ENCODE data around the gene TMEM178B.
"Not testable (repeated sequence)": the region's sequence is repeated elsewhere in the genome, so short reads cannot be mapped to it uniquely, and the experiment has no call there.

The TMEM178B gene

GRCh38 chr7:141142058-141142457 lies 68.2 kb downstream of the TMEM178B start:
- DNase-seq (ENCODE audit: low spot score), result no peak

GRCh38 chr7:141144921-141145629 lies 71.2 kb downstream of the TMEM178B start:
- no peak for DNase-seq (ENCODE audit: low spot score)

- DNase-seq (ENCODE audit: low spot score), result no peak
Observed at GRCh38 chr7:141145630-141145982, 71.7 kb downstream of the TMEM178B start.

- DNase-seq (ENCODE audit: low spot score), result no peak
Observed at GRCh38 chr7:141147482-141147881, 73.6 kb downstream of the TMEM178B start.

- no peak for DNase-seq (ENCODE audit: low spot score)
Observed at GRCh38 chr7:141150465-141150864, 76.6 kb downstream of the TMEM178B start.

GRCh38 chr7:141151746-141152145 lies 77.9 kb downstream of the TMEM178B start:
- DNase-seq (ENCODE audit: low spot score), result no peak

- no peak for DNase-seq (ENCODE audit: low spot score)
Observed at GRCh38 chr7:141153231-141153630, 79.4 kb downstream of the TMEM178B start.

GRCh38 chr7:141154131-141154732 lies 80.4 kb downstream of the TMEM178B start:
- DNase-seq (ENCODE audit: low spot score), result no peak

- no peak for DNase-seq (ENCODE audit: low spot score)
Observed at GRCh38 chr7:141156407-141156806, 82.5 kb downstream of the TMEM178B start.

- no peak for DNase-seq (ENCODE audit: low spot score)
Observed at GRCh38 chr7:141157138-141157765, 83.4 kb downstream of the TMEM178B start.

- no peak for DNase-seq (ENCODE audit: low spot score)
Observed at GRCh38 chr7:141158561-141158960, 84.7 kb downstream of the TMEM178B start.

GRCh38 chr7:141160246-141160860 lies 86.5 kb downstream of the TMEM178B start:
- DNase-seq (ENCODE audit: low spot score), result no peak

GRCh38 chr7:141161550-141162535 lies 88.0 kb downstream of the TMEM178B start:
- no peak for DNase-seq (ENCODE audit: low spot score)

- no peak for DNase-seq (ENCODE audit: low spot score)
Observed at GRCh38 chr7:141165521-141165920, 91.7 kb downstream of the TMEM178B start.

- DNase-seq (ENCODE audit: low spot score), result no peak
Observed at GRCh38 chr7:141166926-141167325, 93.1 kb downstream of the TMEM178B start.

GRCh38 chr7:141167381-141167964 lies 93.6 kb downstream of the TMEM178B start:
- DNase-seq (ENCODE audit: low spot score), result no peak

- not testable (repeated sequence) for DNase-seq (ENCODE audit: low spot score)
Observed at GRCh38 chr7:141169157-141169556, 95.3 kb downstream of the TMEM178B start.

- not testable (repeated sequence) for DNase-seq (ENCODE audit: low spot score)
Observed at GRCh38 chr7:141175728-141176127, 101.9 kb downstream of the TMEM178B start.

GRCh38 chr7:141177120-141177519 lies 103.3 kb downstream of the TMEM178B start:
- DNase-seq (ENCODE audit: low spot score), result not testable (repeated sequence)

- no peak for DNase-seq (ENCODE audit: low spot score)
Observed at GRCh38 chr7:141178486-141179135, 104.7 kb downstream of the TMEM178B start.

GRCh38 chr7:141181812-141182211 lies 107.9 kb downstream of the TMEM178B start:
- no peak for DNase-seq (ENCODE audit: low spot score)
